HepG2 (cell line): ENCODE measurements around the gene SALL2. TPM values are rescaled to one million over a fixed set of nuclear protein-coding genes. Genes with fewer than 3 reads are reported as not detected.

Experiments used
- ATF6 ChIP-seq: sonication (generic); formaldehyde crosslinking; conservative IDR thresholded peaks from 2 replicates; pipeline ENCODE4 v1.4.0; 2020; ENCODE audit warnings: missing genetic modification reagents
- BCL6 ChIP-seq: IDR thresholded peaks from 2 replicates; pipeline ENCODE4 v1.6.1; 2016; ENCODE audit warnings: missing genetic modification reagents, missing compliant biosample characterization
- FOXO4 ChIP-seq: sonication (generic); formaldehyde crosslinking; conservative IDR thresholded peaks from 2 replicates; pipeline ENCODE4 v1.8.1; 2023; ENCODE audit warnings: missing genetic modification reagents
- ISL2 ChIP-seq: sonication (generic); formaldehyde crosslinking; IDR thresholded peaks from 2 replicates; pipeline ENCODE4 v1.5.0; 2020; ENCODE audit warnings: missing genetic modification reagents
- PRDM4 ChIP-seq: sonication (generic); formaldehyde crosslinking; IDR thresholded peaks from 2 replicates; pipeline ENCODE4 v1.9.0; 2021; ENCODE audit warnings: missing genetic modification reagents, borderline replicate concordance
- SCMH1 ChIP-seq: sonication (generic); formaldehyde crosslinking; IDR thresholded peaks from 2 replicates; pipeline ENCODE4 v1.9.0; 2021; ENCODE audit warnings: missing genetic modification reagents, mild to moderate bottlenecking, borderline replicate concordance
- ZFP37 ChIP-seq: sonication (generic); formaldehyde crosslinking; IDR thresholded peaks from 2 replicates; pipeline ENCODE4 v1.4.0; 2020; ENCODE audit warnings: missing genetic modification reagents, borderline replicate concordance
- ZNF224 ChIP-seq: sonication (generic); formaldehyde crosslinking; IDR thresholded peaks from 2 replicates; pipeline ENCODE4 v1.5.0; 2020; ENCODE audit warnings: mild to moderate bottlenecking, missing genetic modification reagents
- ZNF337 ChIP-seq: sonication (generic); formaldehyde crosslinking; IDR thresholded peaks from 2 replicates; pipeline ENCODE4 v1.5.1; 2020; ENCODE audit warnings: missing genetic modification reagents, low read depth, mild to moderate bottlenecking, borderline replicate concordance
- ZNF430 ChIP-seq: sonication (generic); formaldehyde crosslinking; IDR thresholded peaks from 2 replicates; pipeline ENCODE4 v1.9.0; 2021; ENCODE audit warnings: mild to moderate bottlenecking, missing genetic modification reagents
- polyA plus RNA-seq, 8 experiments: library from polyadenylated mRNA; depleted of rRNA in 3 of 8; stranded (reverse) in 7 of 8; unstranded in 1 of 8; fragments of >200 nt; fragmentation: Illumina TruSeq in 4 of 8; extraction: Trizol in 4 of 8; gene quantifications; 2 replicates each; pipeline versions ENCODE4 v1.2.1 to v1.2.3, GENCODE V29; 2011 to 2016; ENCODE audit warnings: low read depth in 4 of 8, missing spikeins in 1 of 8, mixed read lengths in 1 of 8; ENCODE audit not compliant: insufficient read depth in 1 of 8
- total RNA-seq, 5 experiments: library from RNA; depleted of rRNA; stranded (reverse); fragments of >200 nt; fragmentation: Illumina TruSeq; extraction: Trizol; gene quantifications; 2 replicates each; pipeline ENCODE4 v1.2.3, GENCODE V29; 2016; ENCODE audit warnings: low read depth in 1 of 5
- TF ChIP-seq, protein P1 (sequence below): sonication (generic); formaldehyde crosslinking; IDR thresholded peaks from 2 replicates; pipeline ENCODE4 v1.4.0; 2020; ENCODE audit warnings: low read depth, mild to moderate bottlenecking, missing genetic modification reagents

Gene SALL2
- total and polyA plus RNA-seq, 2 of the 13 experiments (the other 11 are each of a cell fraction or from before 2014, with no cell fraction given) = 4.9 to 5.8 TPM

GRCh38 chr14:21475767-21476522, 50.2 kb downstream of the SALL2 start (continued):
- TF ChIP-seq, protein P1, sequence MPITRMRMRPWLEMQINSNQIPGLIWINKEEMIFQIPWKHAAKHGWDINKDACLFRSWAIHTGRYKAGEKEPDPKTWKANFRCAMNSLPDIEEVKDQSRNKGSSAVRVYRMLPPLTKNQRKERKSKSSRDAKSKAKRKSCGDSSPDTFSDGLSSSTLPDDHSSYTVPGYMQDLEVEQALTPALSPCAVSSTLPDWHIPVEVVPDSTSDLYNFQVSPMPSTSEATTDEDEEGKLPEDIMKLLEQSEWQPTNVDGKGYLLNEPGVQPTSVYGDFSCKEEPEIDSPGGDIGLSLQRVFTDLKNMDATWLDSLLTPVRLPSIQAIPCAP (CRISPR knock-in tag) = no peak
- TF ChIP-seq ZFP37 (CRISPR knock-in tag) (no peak), ISL2 (CRISPR knock-in tag) (no peak), ZNF337 (CRISPR knock-in tag) (no peak), SCMH1 (CRISPR knock-in tag) (no peak), PRDM4 (CRISPR knock-in tag) (no peak), ZNF224 (no peak), ZNF430 (0 out of 2 replicates have a peak, but pooled peaks have one; percentile 6), ATF6 (CRISPR knock-in tag) (0 out of 2 replicates have a peak, but pooled peaks have one; percentile 34), FOXO4 (CRISPR knock-in tag) (no peak), BCL6 (CRISPR knock-in tag) (peak; percentile 87)

Other genes starting within 250 kb of the SALL2 start
- 0.10 and 0.13 TPM in 2 replicates for gene RPGRIP1, start 246.3 kb downstream of the SALL2 start, total RNA-seq (2016; rRNA removed; fragmentation: Illumina TruSeq; extraction: Trizol)
- gene RPGRIP1, start 246.3 kb downstream of the SALL2 start, polyA plus RNA-seq (2011; rRNA removed) = 0.47 and 1.1 TPM in 2 replicates
- 230 and 340 TPM in 2 replicates for gene SUPT16H, start 142.3 kb downstream of the SALL2 start, total RNA-seq (2016; rRNA removed; fragmentation: Illumina TruSeq; extraction: Trizol)
- 68.0 and 77.5 TPM in 2 replicates for gene SUPT16H, start 142.3 kb downstream of the SALL2 start, polyA plus RNA-seq (2011; rRNA removed)
- gene CHD8, start 70.2 kb downstream of the SALL2 start, total RNA-seq (2016; rRNA removed; fragmentation: Illumina TruSeq; extraction: Trizol) = 79.6 and 92.9 TPM in 2 replicates
- 35.1 and 43.9 TPM in 2 replicates for gene CHD8, start 70.2 kb downstream of the SALL2 start, polyA plus RNA-seq (2011; rRNA removed)
- 36.0 and 46.4 TPM in 2 replicates for gene RAB2B, start 49.4 kb downstream of the SALL2 start, total RNA-seq (2016; rRNA removed; fragmentation: Illumina TruSeq; extraction: Trizol)
- 55.6 and 60.6 TPM in 2 replicates for gene RAB2B, start 49.4 kb downstream of the SALL2 start, polyA plus RNA-seq (2011; rRNA removed)
- gene TOX4, start 49.2 kb downstream of the SALL2 start, total RNA-seq (2016; rRNA removed; fragmentation: Illumina TruSeq; extraction: Trizol) = 71.8 and 124 TPM in 2 replicates
- 147 and 163 TPM in 2 replicates for gene TOX4, start 49.2 kb downstream of the SALL2 start, polyA plus RNA-seq (2011; rRNA removed)
- gene METTL3, start 15.0 kb downstream of the SALL2 start, total RNA-seq (2016; rRNA removed; fragmentation: Illumina TruSeq; extraction: Trizol) = 114 and 123 TPM in 2 replicates
- 122 and 130 TPM in 2 replicates for gene METTL3, start 15.0 kb downstream of the SALL2 start, polyA plus RNA-seq (2011; rRNA removed)
- gene OR10G3, start 53.7 kb upstream of the SALL2 start, total RNA-seq (2016; rRNA removed; fragmentation: Illumina TruSeq; extraction: Trizol) = not detected in 2 replicates
- not detected in 2 replicates for gene OR10G3, start 53.7 kb upstream of the SALL2 start, polyA plus RNA-seq (2011; rRNA removed)
- not detected in 2 replicates for gene OR10G2, start 108.6 kb upstream of the SALL2 start, total RNA-seq (2016; rRNA removed; fragmentation: Illumina TruSeq; extraction: Trizol)
- gene OR10G2, start 108.6 kb upstream of the SALL2 start, polyA plus RNA-seq (2011; rRNA removed) = not detected in 2 replicates
- gene OR4E2, start 127.5 kb upstream of the SALL2 start, total RNA-seq (2016; rRNA removed; fragmentation: Illumina TruSeq; extraction: Trizol) = not detected in 2 replicates
- gene OR4E2, start 127.5 kb upstream of the SALL2 start, polyA plus RNA-seq (2011; rRNA removed) = not detected in 2 replicates
- not detected in 2 replicates for gene OR4E1, start 147.5 kb upstream of the SALL2 start, total RNA-seq (2016; rRNA removed; fragmentation: Illumina TruSeq; extraction: Trizol)
- not detected in 2 replicates for gene OR4E1, start 147.5 kb upstream of the SALL2 start, polyA plus RNA-seq (2011; rRNA removed)